ENCODE measurements around the gene SMARCAL1.
A peak's percentile ranks its signal among the peaks of the same experiment; 100 is the strongest.
"Not testable (repeated sequence)": the region's sequence is repeated elsewhere in the genome, so short reads cannot be mapped to it uniquely, and the experiment has no call there.

Gene SMARCAL1

GRCh38 chr2:216412022-216412999 is at the start of gene SMARCAL1:
SMARCAL1 (plus strand) TSS chr2:216412484; CDS start chr2:216414705, 2,221 bp downstream.
- peak; percentile 96 for DNase-seq

- peak; percentile 76 for DNase-seq
These were observed 49.6 kb upstream of the SMARCAL1 start for GRCh38 chr2:216362730-216363129.

DNA sequence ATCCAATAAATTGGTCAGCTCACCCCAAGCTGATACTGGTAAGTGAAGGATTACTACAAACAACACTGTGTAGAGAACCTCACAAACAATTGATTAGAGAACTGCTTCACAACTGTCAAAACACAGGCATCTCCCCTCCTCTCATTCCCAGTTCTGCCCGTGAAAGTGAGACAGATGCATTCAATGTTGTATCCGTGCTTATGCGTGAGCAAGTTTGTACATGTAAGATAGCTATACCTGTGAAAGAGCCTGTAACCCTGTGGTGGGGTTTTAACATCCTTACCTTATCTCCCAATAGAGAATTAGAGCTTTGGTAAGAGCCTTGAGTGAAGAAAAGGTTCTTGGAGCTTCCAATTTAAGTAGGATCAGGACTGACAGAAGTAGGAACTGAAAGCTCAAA is 49.1 kb upstream of the SMARCAL1 start:
- DNase-seq = no peak

GRCh38 chr2:216365518-216365917 is 46.8 kb upstream of the SMARCAL1 start:
- no peak for DNase-seq

- DNase-seq = no peak
These were observed 45.4 kb upstream of the SMARCAL1 start for GRCh38 chr2:216366777-216367471.

DNA sequence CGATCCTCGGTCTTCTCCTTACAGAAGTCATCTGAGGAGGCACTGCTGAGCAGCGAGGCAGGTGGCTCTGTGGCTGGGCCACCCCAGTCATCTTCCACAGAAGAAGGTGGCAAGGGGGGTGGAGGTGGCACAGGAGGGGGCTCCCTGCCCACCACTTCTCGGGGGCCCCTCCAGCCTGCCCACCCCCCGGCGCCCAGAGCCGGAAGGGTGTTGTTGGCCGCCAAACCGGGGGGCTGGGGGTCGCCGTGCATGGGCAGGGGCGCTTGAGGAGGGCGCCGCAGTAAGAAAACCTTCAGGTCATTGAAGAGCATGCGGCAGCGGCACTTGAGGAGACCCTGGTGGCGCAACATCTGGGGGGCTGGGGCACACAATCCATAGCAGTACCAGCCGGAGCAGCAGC is 42.5 kb upstream of the SMARCAL1 start:
- no peak for DNase-seq

DNA sequence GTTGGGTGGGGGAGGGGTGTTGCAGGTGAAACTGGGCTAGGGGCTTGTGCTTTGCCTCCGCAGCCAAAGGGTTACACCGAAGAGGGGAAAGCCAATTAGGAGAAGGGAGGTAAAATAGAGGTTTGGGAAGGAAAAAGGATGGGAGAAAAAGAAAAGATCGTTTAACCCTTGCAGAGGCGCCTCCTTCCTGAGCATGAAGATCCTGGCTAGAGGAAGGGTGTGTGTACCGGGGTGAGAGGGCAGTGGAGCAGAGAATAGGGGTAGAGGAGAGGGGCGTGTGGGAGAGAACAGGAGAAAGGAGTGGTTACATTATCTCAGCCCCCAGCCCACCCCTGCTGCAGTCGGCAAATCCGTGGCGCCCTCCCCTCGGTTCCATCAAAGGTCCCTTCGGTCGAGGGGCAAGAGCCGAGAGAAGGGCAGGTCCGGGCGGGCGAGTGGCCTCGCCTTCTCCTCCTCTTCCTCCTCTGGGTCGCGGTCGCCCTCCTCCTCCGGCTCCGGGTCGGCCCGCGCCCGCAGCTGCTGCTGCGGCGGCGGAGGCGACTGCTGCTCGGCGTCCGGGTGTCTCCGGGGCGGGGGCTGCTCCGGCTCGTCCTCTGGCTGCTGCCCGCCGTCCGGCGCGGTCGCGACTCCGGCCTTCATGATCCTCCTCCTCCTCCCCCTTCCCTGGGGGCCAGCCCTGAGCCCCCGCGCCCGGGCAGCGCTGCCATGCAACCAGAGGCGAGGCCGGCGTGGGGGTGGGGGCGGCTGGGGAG is 41.1 kb upstream of the SMARCAL1 start:
- no peak for DNase-seq

DNA sequence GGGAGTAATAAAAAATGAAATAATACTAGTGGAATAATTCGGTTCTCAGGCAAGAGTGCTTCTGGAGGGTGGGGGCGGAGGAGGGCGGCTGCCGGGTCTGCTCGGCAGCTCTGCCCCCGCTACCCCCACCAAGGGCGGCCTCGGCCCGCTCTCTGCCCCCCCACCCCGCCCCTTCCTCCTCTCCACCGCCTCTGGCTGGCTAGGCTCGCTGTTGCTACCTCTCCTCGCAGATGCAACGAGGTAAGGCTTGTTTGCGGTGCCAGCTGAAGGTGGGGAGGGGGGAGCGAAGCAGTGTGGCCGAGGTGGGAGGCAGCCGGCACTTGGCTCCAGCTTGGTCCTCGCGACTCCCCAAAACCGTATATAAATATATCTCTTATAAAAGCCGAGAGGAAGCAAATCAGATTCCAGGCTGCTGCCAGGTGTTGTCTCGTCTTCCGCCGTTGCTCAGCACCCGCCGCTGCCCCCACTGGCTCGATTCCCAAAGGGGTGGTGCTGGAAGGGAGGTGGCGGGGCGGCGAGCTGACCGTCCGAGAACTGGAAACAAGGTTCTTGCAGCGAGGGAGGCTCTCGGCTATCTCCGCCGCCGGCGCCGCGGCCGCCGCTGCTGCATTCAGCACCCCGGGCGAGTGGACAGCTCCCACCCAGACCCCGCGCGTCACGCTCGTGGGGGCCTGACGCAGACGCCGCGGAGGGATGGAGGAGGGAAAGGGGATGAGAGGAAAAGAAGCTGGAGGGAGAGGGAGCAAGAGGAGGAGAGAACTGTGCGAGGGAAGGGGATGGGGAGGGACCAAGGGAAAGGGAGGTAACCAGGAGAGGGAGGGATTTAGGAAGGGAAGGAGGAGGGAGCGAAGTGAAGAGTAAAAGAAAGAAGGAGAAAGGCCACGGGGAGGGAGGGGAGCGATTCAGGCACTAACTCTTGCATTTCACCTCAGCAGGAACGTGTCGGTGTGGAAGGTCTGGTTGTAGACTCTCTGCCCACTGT is 40.3 kb upstream of the SMARCAL1 start, which contains the start of gene MARCHF4:
TSS of gene MARCHF4 (minus strand) at position 763 of the 982 bp plus-strand sequence. CDS start 2,223 bp downstream, outside the sequence.
- peak; percentile 88 for DNase-seq

DNA sequence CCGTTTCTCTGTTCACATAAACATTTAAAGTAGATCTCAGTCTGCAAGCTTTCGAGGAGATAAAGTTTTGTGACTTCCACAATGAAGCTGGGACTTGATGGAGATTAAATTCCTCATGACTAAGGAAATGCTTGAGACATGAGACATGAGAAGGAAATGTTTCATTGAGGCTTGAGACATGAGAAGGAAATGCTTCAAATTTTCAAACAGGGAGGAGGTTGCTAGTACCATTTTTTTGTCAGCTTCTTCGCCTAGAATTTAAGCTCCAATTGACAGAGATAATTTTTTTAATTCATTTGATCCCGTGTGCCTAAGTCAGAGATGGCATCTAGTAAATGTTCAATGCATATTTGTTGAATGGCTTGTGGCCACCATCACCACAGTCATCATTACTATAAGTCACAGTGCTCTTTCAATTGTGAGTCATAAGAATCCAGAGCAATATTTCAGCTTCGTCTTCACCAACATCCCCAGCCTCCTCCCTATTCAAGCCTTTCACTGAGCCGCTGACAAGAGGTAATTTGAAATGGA is 39.5 kb upstream of the SMARCAL1 start:
- DNase-seq = peak; percentile 85

GRCh38 chr2:216373896-216374295 is 38.4 kb upstream of the SMARCAL1 start:
- no peak for DNase-seq

DNA sequence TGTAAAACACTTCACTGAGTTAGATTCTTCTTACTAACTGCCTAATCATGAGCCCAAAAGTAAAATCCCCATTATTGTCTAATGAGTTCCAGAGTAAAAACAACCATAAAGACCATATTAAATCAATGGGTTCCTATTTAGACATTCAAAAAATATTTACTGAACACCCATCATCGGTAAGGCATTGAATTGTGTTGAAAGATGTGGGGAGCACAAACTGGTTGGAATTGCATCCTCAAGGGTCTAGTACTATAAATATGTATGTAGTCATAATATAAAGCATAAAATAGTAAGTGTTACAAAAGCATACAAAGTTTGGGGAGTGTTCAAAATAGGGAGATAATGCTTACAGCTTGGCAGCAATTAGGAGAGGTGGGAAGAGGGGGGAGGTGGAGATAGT is 37.0 kb upstream of the SMARCAL1 start:
- DNase-seq = no peak

DNA sequence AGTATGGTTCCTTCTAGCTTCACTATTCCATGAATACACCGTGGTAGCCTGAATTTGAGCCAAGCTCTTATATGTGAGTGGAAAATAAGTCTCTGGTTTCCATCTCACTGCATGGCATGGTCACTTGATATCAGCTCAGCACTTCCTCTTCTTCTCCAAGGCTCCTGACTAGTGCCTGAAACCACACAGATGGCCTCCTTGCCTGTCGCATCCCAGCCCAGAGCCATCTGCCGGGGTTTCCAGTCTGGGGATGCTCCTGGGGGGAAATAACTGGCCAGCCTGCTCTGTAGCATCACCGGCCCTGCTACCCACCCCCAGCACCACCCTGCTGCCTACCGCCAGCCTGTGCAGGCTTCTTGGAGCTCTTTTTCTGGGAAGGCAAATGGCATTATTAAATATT is 32.3 kb upstream of the SMARCAL1 start:
- no peak for DNase-seq

GRCh38 chr2:216384409-216384808 is 27.9 kb upstream of the SMARCAL1 start:
- not testable (repeated sequence) for DNase-seq

DNA sequence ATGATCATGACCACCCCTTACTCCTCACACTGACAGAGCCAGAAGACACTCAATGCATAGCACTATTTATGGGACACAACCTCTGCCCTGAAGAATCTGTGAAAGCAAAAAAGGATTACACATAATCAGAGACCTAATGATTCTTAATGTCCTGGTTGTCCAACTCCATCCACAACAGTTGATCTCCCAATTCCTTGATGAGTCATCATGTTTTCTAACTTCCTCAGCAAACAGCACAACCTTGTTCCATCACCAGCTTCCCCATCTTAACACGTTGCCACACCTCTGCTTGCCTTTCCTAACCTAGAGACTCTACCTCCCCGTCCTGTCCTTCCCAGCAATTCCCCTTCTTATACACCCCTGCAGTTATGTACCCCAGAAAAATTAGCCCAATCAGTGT is 26.8 kb upstream of the SMARCAL1 start:
- no peak for DNase-seq

DNA sequence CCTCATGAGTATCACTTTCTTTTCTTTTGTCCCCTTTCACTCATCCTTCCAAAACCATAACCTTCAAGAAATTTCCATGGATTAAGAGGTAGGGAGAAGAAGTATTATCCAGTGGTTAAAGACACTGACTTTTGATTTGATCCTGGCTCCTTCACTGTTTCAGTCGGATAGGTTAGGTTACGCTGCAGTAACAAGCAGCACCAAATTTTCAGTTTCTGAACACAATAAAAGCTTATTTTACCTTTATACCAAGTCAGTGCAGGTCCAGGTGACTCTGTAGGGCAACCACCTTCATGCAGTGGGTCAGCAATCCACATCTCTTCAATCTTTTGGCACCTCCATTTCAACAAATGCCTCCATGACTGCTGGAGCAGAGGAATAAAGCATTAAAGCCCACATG is 25.0 kb upstream of the SMARCAL1 start:
- DNase-seq = no peak

DNA sequence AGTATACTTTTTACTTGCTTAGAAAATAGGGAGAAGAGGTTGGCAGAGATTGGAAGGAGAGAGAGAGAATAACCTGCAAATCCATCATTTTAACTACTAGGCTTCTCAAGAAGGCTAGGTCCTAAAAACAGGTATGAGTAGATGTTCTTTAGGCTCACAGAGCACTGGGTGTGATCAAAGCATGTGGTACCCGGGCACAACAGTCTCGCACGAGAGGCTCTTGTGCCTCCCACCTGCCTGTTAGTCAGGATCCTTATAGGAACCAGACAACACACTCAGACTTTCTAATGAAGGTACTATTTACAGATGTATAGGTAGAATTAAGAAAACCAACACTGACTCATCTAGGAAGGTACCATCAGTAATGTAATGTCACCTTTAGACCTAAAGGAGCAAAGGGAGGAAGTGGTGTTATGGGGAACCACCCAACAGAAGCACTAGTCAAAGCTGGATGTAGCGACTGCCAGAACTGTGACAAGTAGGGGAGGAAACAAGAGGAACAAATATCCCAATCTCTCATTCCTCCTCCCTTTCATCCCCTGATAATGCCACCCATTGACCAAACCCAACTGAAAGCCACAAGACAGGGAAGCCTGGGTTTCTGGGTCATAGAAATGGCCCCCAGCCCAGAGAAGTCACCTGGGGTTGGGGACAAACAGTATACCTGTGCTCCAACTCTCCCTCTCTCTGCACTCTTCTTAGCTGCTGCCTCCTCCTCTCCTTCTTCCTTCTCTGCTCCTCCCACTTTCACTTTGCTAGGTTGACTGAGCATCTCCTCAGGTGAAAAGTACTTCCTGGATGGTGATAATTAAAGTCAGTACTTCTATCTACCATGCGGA is 24.0 kb upstream of the SMARCAL1 start:
- DNase-seq = no peak

- DNase-seq = no peak
These were observed 22.7 kb upstream of the SMARCAL1 start for GRCh38 chr2:216389570-216389969.

- peak; percentile 35 for DNase-seq
These were observed 20.9 kb upstream of the SMARCAL1 start for GRCh38 chr2:216391401-216391800.

- no peak for DNase-seq
These were observed 20.2 kb upstream of the SMARCAL1 start for GRCh38 chr2:216392018-216392562.
